PC-9 (cell line): ENCODE results near the gene GYG1. TPM values are rescaled to one million over a fixed set of nuclear protein-coding genes. Genes with fewer than 3 reads are reported as not detected.

ENCODE experiments used
- BruUV-seq: library from RNA; stranded (reverse); fragments of 400-500 nt; replicated peaks from 2 replicates; lab custom pipeline; 2021; lab: Mats Ljungman, UMichigan
- CTCF ChIA-PET: fragments of 300-600 bp; sonication (Branson Sonifier 250); formaldehyde crosslinking; loops from one replicate; lab custom pipeline; 2022; ENCODE audit warnings: antibody characterized with exemption; lab: Charles Lee
- POLR2A ChIA-PET: fragments of 300-600 bp; sonication (Branson Sonifier 250); formaldehyde crosslinking; loops from one replicate; lab custom pipeline; 2022; ENCODE audit warnings: antibody characterized with exemption; ENCODE audit not compliant: unreplicated experiment; lab: Charles Lee
- DNase-seq, 2 experiments: peaks; one replicate each; pipeline versions ENCODE4 v3.0.0 to v3.0.0-alpha.2; 2015 to 2022; ENCODE audit warnings: mixed read lengths in 1 of 2
- H2AFZ ChIP-seq: fragments of 200-600 bp; sonication (generic); 2 replicates; pipeline ENCODE4 v1.8.1; 2017; ENCODE audit warnings: antibody characterized with exemption
- H3F3A ChIP-seq: fragments of 200-600 bp; sonication (generic); 2 replicates; pipeline ENCODE4 v1.8.1; 2017; ENCODE audit warnings: antibody characterized with exemption, mild to moderate bottlenecking, low read depth; ENCODE audit not compliant: insufficient read depth
- H3K27ac ChIP-seq: fragments of 200-600 bp; sonication (generic); 2 replicates; pipeline ENCODE4 v1.6.1; 2016; ENCODE audit warnings: mixed run types
- H3K27me3 ChIP-seq: fragments of 200-600 bp; sonication (generic); 2 replicates; pipeline ENCODE4 v1.6.1; 2016; ENCODE audit warnings: low read depth, mixed run types; ENCODE audit not compliant: insufficient read depth
- H3K36me3 ChIP-seq: fragments of 200-600 bp; sonication (generic); 2 replicates; pipeline ENCODE4 v1.6.1; 2016; ENCODE audit warnings: low read depth, mixed run types
- H3K4me1 ChIP-seq: fragments of 200-600 bp; sonication (generic); replicated peaks from 2 replicates; pipeline ENCODE4 v1.6.1; 2016; ENCODE audit warnings: mixed run types; ENCODE audit not compliant: insufficient read depth
- H3K4me2 ChIP-seq: fragments of 200-600 bp; sonication (generic); 2 replicates; pipeline ENCODE4 v1.6.1; 2017; ENCODE audit warnings: mixed run types
- H3K4me3 ChIP-seq: fragments of 200-600 bp; sonication (generic); 2 replicates; pipeline ENCODE4 v1.6.1; 2016; ENCODE audit warnings: mixed run types
- H3K79me2 ChIP-seq: fragments of 200-600 bp; sonication (generic); 2 replicates; pipeline ENCODE4 v1.6.1; 2017; ENCODE audit warnings: low read depth, mixed run types
- H3K9me2 ChIP-seq: fragments of 200-600 bp; sonication (generic); 2 replicates; pipeline ENCODE4 v1.8.1; 2017; ENCODE audit warnings: mild to moderate bottlenecking; ENCODE audit not compliant: insufficient read depth
- H3K9me3 ChIP-seq: fragments of 200-600 bp; sonication (generic); 2 replicates; pipeline ENCODE4 v1.8.1; 2016; ENCODE audit warnings: low read depth; ENCODE audit not compliant: insufficient read depth
- H4K20me1 ChIP-seq: fragments of 200-600 bp; sonication (generic); 2 replicates; pipeline ENCODE4 v1.8.1; 2017; ENCODE audit not compliant: insufficient read depth
- CTCF ChIP-seq: fragments of 200-600 bp; sonication (generic); conservative IDR thresholded peaks from 2 replicates; pipeline ENCODE4 v1.6.1; 2017; ENCODE audit warnings: mixed run types, antibody characterized with exemption, mild to moderate bottlenecking, moderate library complexity
- EZH2 ChIP-seq: fragments of 200-600 bp; sonication (generic); IDR thresholded peaks from 2 replicates; pipeline ENCODE4 v1.8.0; 2017; ENCODE audit warnings: antibody characterized with exemption, low read depth
- intact Hi-C: fragments of 100-400 bp; cut with micrococcal nuclease; formaldehyde crosslinking; loops from one replicate; pipeline ENCODE4 v1.10.0; 2022; ENCODE audit not compliant: unreplicated experiment
- total RNA-seq: library from RNA; stranded (reverse); gene quantifications from 2 replicates; pipeline ENCODE4 v1.2.3, GENCODE V29; 2021

Gene GYG1
- total RNA-seq, 1 experiment from 2014 or later = 16.5 TPM

- no peaks in the 10 kb centered on the region for H3F3A ChIP-seq
- no peak overlapping the region for H2AFZ ChIP-seq
- H4K20me1 ChIP-seq = no peaks in the 10 kb centered on the region
- intact Hi-C loops = no loop called here
- no peak overlapping the region for H3K4me2 ChIP-seq
- no peaks in the 10 kb centered on the region for H3K9me2 ChIP-seq
- no TSS peak for BruUV-seq
- H3K4me3 ChIP-seq = no peak overlapping the region
- CTCF ChIA-PET = no interaction called here
- no peaks in the 10 kb centered on the region for H3K4me1 ChIP-seq
- H3K27me3 ChIP-seq = no peaks in the 10 kb centered on the region
- H3K27ac ChIP-seq = no peak overlapping the region
- TF ChIP-seq CTCF (no peak), EZH2 (no peak)
- no peaks in the 10 kb centered on the region for H3K9me3 ChIP-seq
- no peaks in the 10 kb centered on the region for H3K79me2 ChIP-seq
- H3K36me3 ChIP-seq = 0 out of 2 replicates have a peak, but pooled peaks cover 10% of the 10 kb centered on the region
- DNase-seq = no peak
- POLR2A ChIA-PET = interaction anchor here (0.6 kb wide), 2 partner anchors 10 to 1430 kb away, joined by 4 read pairs; no protein-coding TSS in a partner anchor
Measured at GRCh38 chr3:149031096-149031495, 39.8 kb downstream of the GYG1 start.

- H2AFZ ChIP-seq = no peak overlapping the region
- DNase-seq = no peak
- H3K4me2 ChIP-seq = no peak overlapping the region
Measured at GRCh38 chr3:149037684-149038083, 46.3 kb downstream of the GYG1 start.

GRCh38 chr3:149038322-149038721, 47.0 kb downstream of the GYG1 start:
- no TSS peak for BruUV-seq
- H3K36me3 ChIP-seq = peaks cover 25% of the 10 kb centered on the region
- peaks cover 10% of the 10 kb centered on the region for H3K4me1 ChIP-seq
- no peaks in the 10 kb centered on the region for H3K79me2 ChIP-seq
- no peak for DNase-seq
- no peaks in the 10 kb centered on the region; the same call in 1 of the 2 replicates for H3F3A ChIP-seq
- H2AFZ ChIP-seq = no peak overlapping the region
- H3K4me3 ChIP-seq = no peak overlapping the region
- no peak overlapping the region for H3K4me2 ChIP-seq
- H3K9me3 ChIP-seq = no peaks in the 10 kb centered on the region
- intact Hi-C loops = no loop called here
- H3K27me3 ChIP-seq = no peaks in the 10 kb centered on the region
- ChIA-PET POLR2A (no interaction called here), CTCF (no interaction called here)
- no peak for TF ChIP-seq CTCF
- no peak for TF ChIP-seq EZH2
- H3K9me2 ChIP-seq = no peaks in the 10 kb centered on the region
- no peaks in the 10 kb centered on the region for H4K20me1 ChIP-seq
- H3K27ac ChIP-seq = no peak overlapping the region

More at GRCh38 chr3:149037684-149038083, 46.3 kb downstream of the GYG1 start:
- peaks cover 25% of the 10 kb centered on the region for H3K36me3 ChIP-seq
- H4K20me1 ChIP-seq = no peaks in the 10 kb centered on the region
- POLR2A ChIA-PET = no interaction called here
- H3K79me2 ChIP-seq = no peaks in the 10 kb centered on the region
- H3K9me2 ChIP-seq = no peaks in the 10 kb centered on the region
- peaks cover 4% of the 10 kb centered on the region for H3K4me1 ChIP-seq
- no peak for TF ChIP-seq CTCF
- TF ChIP-seq EZH2 = no peak
- no peaks in the 10 kb centered on the region for H3K9me3 ChIP-seq
- no peaks in the 10 kb centered on the region for H3K27me3 ChIP-seq
- intact Hi-C loops = no loop called here
- H3K4me3 ChIP-seq = no peak overlapping the region
- no peaks in the 10 kb centered on the region; the same call in 1 of the 2 replicates for H3F3A ChIP-seq
- CTCF ChIA-PET = no interaction called here
- no TSS peak for BruUV-seq
- no peak overlapping the region for H3K27ac ChIP-seq
